ENCODE data around the gene FAM222A.

Gene FAM222A

GRCh38 chr12:109675411-109675810 lies 38.2 kb upstream of the FAM222A start:
- no peak for DNase-seq (ENCODE audit: low read depth)
- TF ChIP-seq CTCF (conservative IDR thresholded peaks at IDR 0.05; ENCODE audit: low read depth, low read length): no peak

DNA sequence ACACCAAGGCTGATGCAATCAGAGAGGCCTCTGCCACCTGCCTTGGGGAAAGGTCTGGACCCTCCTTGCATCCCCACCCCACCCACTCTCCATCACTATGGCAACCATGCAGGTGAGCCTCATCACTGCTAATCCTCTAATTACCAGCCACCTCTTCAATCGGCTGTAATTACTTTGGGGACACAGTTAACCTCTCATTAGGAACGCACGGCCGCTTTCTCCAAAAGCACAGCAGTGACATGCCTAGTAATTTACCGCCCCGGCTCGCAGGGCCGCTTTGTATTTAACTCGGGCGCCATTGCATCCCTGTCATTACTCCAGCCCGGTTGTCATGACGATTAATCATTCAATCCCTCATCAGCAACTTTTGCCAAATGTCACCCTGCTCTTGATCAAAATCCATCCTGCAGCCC lies 36.3 kb upstream of the FAM222A start:
- TF ChIP-seq CTCF (conservative IDR thresholded peaks at IDR 0.05; ENCODE audit: low read depth, low read length): no peak
- no peak for DNase-seq (ENCODE audit: low read depth)
- no peak overlapping the region for H3K4me3 ChIP-seq (ENCODE audit: low read depth, low read length)

More at GRCh38 chr12:109675411-109675810, 38.2 kb upstream of the FAM222A start:
- no peak overlapping the region for H3K4me3 ChIP-seq (ENCODE audit: low read depth, low read length)

GRCh38 chr12:109678719-109679118 lies 34.9 kb upstream of the FAM222A start:
- no peak overlapping the region for H3K4me3 ChIP-seq (ENCODE audit: low read depth, low read length)
- TF ChIP-seq CTCF (conservative IDR thresholded peaks at IDR 0.05; ENCODE audit: low read depth, low read length): no peak
- peak; percentile 2 for DNase-seq (ENCODE audit: low read depth)

DNA sequence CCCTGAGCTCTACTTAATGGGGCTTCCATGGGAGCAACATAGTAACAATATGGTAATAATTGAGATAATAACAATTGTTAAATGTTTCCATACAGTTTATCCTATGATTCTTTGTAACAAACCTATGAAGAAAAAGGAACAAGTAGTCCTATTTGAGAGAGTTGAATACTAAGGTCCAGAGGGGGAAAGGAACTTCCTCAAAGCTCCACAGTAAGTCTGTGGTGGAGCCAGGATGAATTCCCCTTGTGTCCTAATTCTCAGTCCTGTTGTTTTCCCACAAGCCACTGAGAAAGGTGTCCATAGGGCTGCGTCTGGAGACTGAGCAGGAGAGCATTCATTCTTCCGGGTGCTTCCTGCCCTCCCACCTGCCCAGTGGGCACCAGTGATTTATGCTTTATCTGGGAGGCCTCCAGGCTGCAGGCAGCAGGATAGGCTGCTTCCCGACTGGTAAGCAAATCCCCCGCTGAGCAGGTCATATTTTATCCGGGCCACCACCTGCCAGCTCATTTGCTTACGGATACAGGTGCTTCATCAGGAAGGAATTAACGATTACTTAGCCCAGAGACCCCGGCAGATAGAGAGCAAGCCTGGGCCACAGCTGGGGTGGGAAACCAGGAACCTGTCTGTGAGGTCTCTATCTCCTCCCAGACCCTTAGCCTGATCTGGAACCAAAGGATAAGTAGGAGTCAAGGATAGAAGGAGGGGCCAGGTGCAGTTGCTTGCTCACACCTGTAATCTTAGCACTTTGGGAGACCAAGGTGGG lies 33.9 kb upstream of the FAM222A start:
- TF ChIP-seq CTCF (conservative IDR thresholded peaks at IDR 0.05; ENCODE audit: low read depth, low read length): no peak
- no peak overlapping the region for H3K4me3 ChIP-seq (ENCODE audit: low read depth, low read length)
- no peak for DNase-seq (ENCODE audit: low read depth)

GRCh38 chr12:109680264-109681005 lies 33.2 kb upstream of the FAM222A start:
- no peak overlapping the region for H3K4me3 ChIP-seq (ENCODE audit: low read depth, low read length)
- no peak for DNase-seq (ENCODE audit: low read depth)
- no peak for TF ChIP-seq CTCF (conservative IDR thresholded peaks at IDR 0.05; ENCODE audit: low read depth, low read length)

- no peak overlapping the region for H3K4me3 ChIP-seq (ENCODE audit: low read depth, low read length)
- TF ChIP-seq CTCF (conservative IDR thresholded peaks at IDR 0.05; ENCODE audit: low read depth, low read length): no peak
- DNase-seq (ENCODE audit: low read depth): no peak
Observed at GRCh38 chr12:109681986-109682707, 31.5 kb upstream of the FAM222A start.
